Left ventricle myocardium superior (tissue), 1 donor: ENCODE measurements around the gene LOC128125822.
A peak's percentile ranks its signal among the peaks of the same experiment; 100 is the strongest.

Experiments
- ATAC-seq: fragments of 200-7000 bp; cut with Tn5 transposase; one replicate; pipeline ENCODE4 v1.9.1; 2020; ENCODE audit warnings: mild to moderate bottlenecking, moderate library complexity
- DNase-seq: peaks from one replicate; pipeline ENCODE4 v3.0.0-alpha.2; 2020
- intact Hi-C: fragments of 100-400 bp; cut with micrococcal nuclease; formaldehyde crosslinking; loops from one replicate; pipeline ENCODE4 v1.11.0; 2022
- donor health status: DM: no; HTN: yes; CAD: no; lungs with severe emphysema.

The LOC128125822 gene

DNA sequence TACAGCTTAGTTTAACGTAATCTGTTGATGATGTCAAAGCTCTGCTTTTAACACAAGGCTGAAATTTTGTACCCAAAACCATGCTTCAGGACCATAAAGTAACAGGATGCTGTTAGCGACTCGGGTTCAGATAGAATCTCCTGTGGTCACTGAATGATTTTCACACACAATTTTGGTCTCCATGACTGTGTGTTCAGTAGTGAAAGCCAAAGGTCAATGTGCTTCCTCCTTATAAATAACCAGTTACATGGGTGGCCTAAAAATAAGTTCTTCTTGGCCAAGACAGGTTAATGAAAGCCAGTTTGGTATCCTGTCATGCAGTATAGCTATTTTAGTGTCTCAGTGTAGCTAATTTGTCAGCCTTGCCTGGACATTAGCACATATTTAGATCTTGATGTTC lies 19.1 kb upstream of the LOC128125822 start:
- intact Hi-C loops: no loop called here
- ATAC-seq (peak; percentile 96), DNase-seq (no peak)

GRCh38 chr6:63553900-63554299 lies 18.4 kb upstream of the LOC128125822 start:
- DNase-seq: no peak
- intact Hi-C loops: no loop called here
- ATAC-seq: no peak

DNA sequence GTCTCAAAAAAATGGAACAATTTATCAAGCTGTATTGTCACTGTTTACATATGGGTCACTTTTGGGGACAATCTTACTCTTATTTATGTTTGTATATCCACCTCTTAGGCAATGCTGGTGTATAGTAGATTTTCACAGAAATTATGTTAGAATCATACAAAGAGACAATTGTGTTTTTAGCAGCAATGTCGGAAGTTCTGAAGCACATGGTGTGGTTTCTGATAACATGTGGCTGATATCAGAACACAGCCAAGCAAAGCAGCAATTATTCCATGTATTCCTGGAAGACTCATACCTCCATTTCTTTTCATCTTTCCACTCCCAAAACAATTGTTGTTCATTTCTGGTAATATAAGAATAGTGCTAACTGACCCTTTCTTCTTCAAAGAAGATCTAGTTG lies 17.5 kb upstream of the LOC128125822 start:
- ATAC-seq (no peak), DNase-seq (no peak)
- intact Hi-C loops: no loop called here

DNA sequence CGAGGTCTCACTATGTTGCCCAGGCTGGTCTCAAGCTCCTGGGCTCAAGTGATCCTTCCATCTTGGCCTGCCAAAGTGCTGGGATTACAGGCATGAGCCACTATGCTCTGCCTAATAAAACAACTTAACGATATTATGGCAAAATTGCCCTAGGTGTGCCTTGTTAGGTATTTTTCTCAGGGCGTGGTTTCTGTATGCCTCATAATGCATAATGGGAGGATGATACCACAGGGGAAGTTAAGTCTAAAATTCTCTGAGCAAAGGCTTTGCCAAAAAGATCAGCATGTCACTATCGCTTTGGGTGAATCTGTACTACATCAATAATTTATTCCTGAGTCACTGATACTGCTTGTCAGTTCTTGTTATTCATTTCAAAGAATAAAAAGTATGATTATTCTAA lies 15.9 kb upstream of the LOC128125822 start:
- intact Hi-C loops: no loop called here
- DNase-seq: no peak
- ATAC-seq: no peak

GRCh38 chr6:63558278-63558677 lies 14.0 kb upstream of the LOC128125822 start:
- DNase-seq: no peak
- intact Hi-C loops: no loop called here
- ATAC-seq: no peak

DNA sequence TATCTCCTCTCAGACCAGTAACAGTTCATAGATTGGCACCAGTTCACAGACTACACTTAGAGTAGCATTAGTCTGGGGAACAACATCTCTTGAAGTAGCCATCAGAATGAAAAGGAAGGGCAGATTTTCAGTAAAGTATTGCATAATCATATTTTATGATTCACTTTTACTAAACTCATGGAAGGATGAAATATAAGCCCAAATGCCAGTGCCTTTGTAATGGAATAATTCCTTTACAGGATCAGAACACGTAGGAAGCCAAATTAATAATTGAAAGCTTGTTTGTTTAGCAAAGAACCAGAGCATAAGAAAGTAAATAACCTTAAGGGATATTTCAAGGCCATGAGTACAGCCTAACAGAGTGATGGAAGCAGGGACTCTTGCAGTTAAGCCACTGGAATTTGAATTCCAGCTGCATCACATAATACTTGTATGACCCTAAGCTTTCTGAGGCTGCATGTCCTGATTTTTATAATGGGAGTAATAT lies 11.4 kb upstream of the LOC128125822 start:
- DNase-seq: no peak
- intact Hi-C loops: no loop called here
- ATAC-seq: no peak

GRCh38 chr6:63561288-63561687 lies 11.0 kb upstream of the LOC128125822 start:
- no peak for DNase-seq
- no peak for ATAC-seq
- intact Hi-C loops: no loop called here

GRCh38 chr6:63563235-63563634 lies 9.0 kb upstream of the LOC128125822 start:
- intact Hi-C loops: no loop called here
- ATAC-seq: no peak
- DNase-seq: no peak

- ATAC-seq (no peak), DNase-seq (no peak)
Observed at GRCh38 chr6:63565058-63565726, 7.1 kb upstream of the LOC128125822 start.

DNA sequence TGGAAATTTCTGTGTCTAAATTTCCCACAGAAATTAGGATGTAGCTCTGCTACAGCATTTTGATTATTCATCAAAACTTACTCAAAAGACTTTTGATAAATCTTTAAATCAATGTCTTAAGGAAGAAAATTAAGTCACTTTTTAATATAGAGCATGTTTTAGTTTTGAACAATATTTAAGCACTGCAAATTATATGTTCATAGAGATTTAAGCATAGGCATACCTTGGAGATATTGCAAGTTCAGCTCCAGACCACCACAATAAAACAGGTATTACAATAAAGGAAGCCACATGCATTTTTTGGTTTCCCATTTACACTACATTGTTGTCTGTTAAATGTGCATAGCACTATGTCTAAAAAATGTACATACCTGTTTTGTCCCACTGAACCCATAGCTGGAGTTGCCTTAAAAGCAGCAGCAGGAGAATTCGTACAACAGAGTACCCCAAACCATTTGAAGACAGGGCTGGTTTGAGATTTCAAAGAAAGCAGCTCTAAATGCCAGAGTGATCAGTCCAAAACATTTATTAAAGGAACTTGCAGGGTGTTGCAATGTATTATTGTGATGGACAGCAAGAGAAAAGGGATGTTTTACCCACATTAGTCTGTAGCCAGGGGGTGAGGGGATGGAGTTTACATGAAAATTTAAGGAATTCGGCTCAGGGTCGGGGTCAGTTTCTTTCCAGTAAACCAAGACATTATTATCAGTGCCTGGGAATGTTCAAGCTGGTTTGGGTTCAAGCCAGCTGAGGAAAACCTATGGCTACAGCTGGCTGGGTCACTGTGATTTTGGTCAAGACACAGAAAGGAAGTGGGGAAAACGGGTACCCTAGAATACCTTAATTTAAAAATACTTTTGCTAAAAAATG lies 6.3 kb upstream of the LOC128125822 start:
- ATAC-seq (no peak), DNase-seq (no peak)
- intact Hi-C loops: no loop called here

More at GRCh38 chr6:63565058-63565726, 7.1 kb upstream of the LOC128125822 start:
- intact Hi-C loops: no loop called here

- intact Hi-C loops: no loop called here
- ATAC-seq (no peak), DNase-seq (no peak)
Observed at GRCh38 chr6:63567966-63568365, 4.3 kb upstream of the LOC128125822 start.

DNA sequence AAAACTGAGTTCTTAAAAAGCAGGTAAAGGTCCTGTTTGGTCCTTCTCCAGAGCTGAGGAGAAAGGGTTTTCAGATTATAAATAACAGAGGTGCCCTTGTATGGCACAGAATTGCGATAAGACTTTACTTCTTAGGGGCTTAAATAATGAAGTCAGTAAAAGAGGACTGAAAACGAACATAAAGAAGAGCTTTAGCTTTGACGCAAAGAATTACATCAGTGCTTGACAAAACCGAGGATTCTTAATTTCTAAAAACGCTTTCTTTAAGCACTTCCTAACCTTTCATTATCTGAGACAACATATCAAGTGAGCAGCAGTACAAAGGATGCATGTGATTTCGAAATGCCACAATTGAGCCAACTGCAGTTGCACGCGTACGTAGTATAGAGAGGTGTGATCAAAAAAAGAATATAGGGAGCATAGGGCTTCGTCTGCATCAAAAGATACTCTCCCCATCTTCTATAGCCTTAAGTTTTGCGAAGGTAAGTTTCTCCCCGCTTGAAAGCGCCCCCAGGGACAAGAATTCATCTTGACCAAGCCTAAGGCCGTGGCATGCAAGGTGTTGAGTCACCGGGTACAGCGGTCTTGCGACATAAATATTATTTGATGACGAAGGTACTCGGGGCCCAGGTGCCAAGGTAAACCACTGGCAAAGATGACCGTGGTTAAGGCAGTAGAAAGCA lies 778 bp upstream of the LOC128125822 start:
- no peak for ATAC-seq
- intact Hi-C loops: no loop called here
- DNase-seq: peak; percentile 30

- intact Hi-C loops: no loop called here
- DNase-seq: no peak
- peak; percentile 21 for ATAC-seq
Observed at GRCh38 chr6:63572747-63573075, 431 bp downstream of the LOC128125822 start.

GRCh38 chr6:63573076-63573898 lies 1.0 kb downstream of the LOC128125822 start:
- ATAC-seq: peak; percentile 69
- intact Hi-C loops: no loop called here
- DNase-seq: peak; percentile 80

DNA sequence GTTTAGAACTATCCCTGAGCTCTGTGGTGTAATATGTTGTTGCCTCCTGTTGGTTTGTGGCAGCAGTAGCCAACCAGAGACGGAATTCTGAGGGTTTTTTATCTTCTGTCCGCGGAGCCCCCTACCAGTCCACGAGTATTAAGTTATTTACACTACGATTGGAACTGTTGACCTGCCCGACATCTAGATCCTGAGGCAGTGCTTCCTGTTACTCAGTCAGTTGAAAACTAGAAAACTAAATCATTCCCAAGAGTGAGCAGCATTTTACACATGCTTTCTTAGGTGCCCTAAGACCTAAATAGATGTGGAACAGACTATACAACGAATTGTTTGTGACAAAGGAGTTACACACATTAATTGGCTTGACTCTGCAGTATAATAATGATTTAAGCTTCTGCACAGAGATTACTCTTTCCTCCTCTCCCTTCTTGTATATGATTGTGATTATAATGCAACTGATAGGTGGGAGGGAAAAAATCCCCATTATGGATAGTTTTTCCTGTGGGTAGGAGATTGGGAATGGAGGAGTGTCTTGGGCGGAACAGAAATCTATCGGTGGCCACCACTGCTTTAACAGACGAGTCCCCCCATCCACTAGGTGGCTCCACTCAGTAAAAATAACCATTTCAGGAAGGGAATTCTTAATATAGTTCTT lies 1.7 kb downstream of the LOC128125822 start:
- no peak for ATAC-seq
- intact Hi-C loops: no loop called here
- DNase-seq: no peak

- ATAC-seq: no peak
- intact Hi-C loops: no loop called here
- DNase-seq: no peak
Observed at GRCh38 chr6:63574554-63574900, 2.2 kb downstream of the LOC128125822 start.

DNA sequence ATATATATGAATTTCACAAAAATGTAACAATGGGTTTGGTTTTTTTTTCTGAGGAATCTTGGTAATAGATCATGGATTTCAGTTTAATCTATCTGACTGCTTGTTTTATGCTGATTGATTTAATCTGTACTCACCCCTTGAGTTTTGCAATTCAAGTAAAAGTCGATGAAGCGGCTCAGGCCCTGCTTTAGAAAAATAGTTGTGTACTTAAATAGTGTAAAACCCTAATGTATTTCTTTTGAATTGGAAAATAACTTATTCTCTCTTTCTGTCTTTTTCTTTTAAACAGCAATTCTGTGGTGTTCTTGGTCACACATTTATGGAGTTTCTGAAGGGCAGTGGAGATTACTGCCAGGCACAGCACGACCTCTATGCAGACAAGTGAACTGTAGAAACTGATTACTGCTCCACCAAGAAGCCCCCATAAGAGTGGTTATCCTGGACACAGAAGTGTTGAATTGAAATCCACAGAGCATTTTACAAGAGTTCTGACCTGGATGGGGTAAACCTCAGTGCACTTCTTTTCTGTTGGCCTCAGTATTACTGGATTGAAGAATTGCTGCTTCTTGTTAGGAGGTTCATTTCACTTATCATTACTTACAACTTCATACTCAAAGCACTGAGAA lies 4.0 kb downstream of the LOC128125822 start:
- intact Hi-C loops: no loop called here
- no peak for ATAC-seq
- DNase-seq: no peak

- intact Hi-C loops: no loop called here
- ATAC-seq (no peak), DNase-seq (no peak)
Observed at GRCh38 chr6:63576985-63577712, 4.9 kb downstream of the LOC128125822 start.
